HuH-7 (cell line): ENCODE results near the gene GRK4.
"Not testable (repeated sequence)": the region's sequence is repeated elsewhere in the genome, so short reads cannot be mapped to it uniquely, and the experiment has no call there.

Experiments used
- DNase-seq: peaks from one replicate; pipeline ENCODE4 v3.0.0; 2011; ENCODE audit warnings: low spot score

The GRK4 gene

GRCh38 chr4:2942037-2942531 is 21.3 kb upstream of the GRK4 start:
- DNase-seq, result no peak

- no peak for DNase-seq
Observed at GRCh38 chr4:2942532-2943363, 20.6 kb upstream of the GRK4 start.

- no peak for DNase-seq
Observed at GRCh38 chr4:2943364-2944090, 19.8 kb upstream of the GRK4 start.

- DNase-seq, result no peak
Observed at GRCh38 chr4:2944091-2944482, 19.3 kb upstream of the GRK4 start.

- no peak for DNase-seq
Observed at GRCh38 chr4:2944586-2945526, 18.5 kb upstream of the GRK4 start.

GRCh38 chr4:2945619-2946604 is 17.5 kb upstream of the GRK4 start:
- not testable (repeated sequence) for DNase-seq

- DNase-seq, result no peak
Observed at GRCh38 chr4:2946812-2947600, 16.4 kb upstream of the GRK4 start.

- DNase-seq, result no peak
Observed at GRCh38 chr4:2947926-2948325, 15.4 kb upstream of the GRK4 start.

GRCh38 chr4:2948895-2949781 is 14.2 kb upstream of the GRK4 start:
- DNase-seq, result peak; percentile 63

- DNase-seq, result no peak
Observed at GRCh38 chr4:2949782-2950125, 13.6 kb upstream of the GRK4 start.

- no peak for DNase-seq
Observed at GRCh38 chr4:2950221-2950989, 13.0 kb upstream of the GRK4 start.

- DNase-seq, result no peak
Observed at GRCh38 chr4:2953496-2953895, 9.9 kb upstream of the GRK4 start.

- DNase-seq, result no peak
Observed at GRCh38 chr4:2954358-2955185, 8.8 kb upstream of the GRK4 start.

- not testable (repeated sequence) for DNase-seq
Observed at GRCh38 chr4:2955186-2956044, 8.0 kb upstream of the GRK4 start.

GRCh38 chr4:2958446-2958845 is 4.9 kb upstream of the GRK4 start:
- no peak for DNase-seq

GRCh38 chr4:2960450-2960849 is 2.9 kb upstream of the GRK4 start:
- not testable (repeated sequence) for DNase-seq
